ENCODE results near the gene OR52E2.
"Not testable (repeated sequence)": the region's sequence is repeated elsewhere in the genome, so short reads cannot be mapped to it uniquely, and the experiment has no call there.

OR52E2 gene

DNA sequence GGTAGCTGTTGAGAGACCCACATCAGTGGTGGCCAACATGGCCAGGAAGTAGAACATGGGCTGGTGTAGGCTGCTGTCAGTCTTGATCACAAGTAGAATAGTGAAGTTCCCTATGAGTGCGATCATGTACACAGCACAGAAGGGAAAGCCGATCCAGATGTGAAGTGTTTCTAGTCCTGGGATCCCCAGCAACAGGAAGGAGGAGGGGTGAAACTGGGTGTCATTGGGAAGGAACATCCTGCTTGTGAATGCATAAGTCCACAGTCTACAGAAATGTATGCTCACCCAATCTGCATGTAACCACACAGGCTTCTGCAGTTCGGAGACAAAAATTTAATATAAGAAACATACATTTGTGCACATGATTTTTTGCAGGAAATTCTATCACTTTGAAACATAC is at the start of gene OR52E2:
TSS of gene OR52E2 (minus strand) at position 237 of the 400 bp plus-strand sequence. CDS start at position 237, 0 bp downstream.
- DNase-seq (ENCODE audit: low read depth in 3 of 3, low spot score in 1 of 3): no peak

DNA sequence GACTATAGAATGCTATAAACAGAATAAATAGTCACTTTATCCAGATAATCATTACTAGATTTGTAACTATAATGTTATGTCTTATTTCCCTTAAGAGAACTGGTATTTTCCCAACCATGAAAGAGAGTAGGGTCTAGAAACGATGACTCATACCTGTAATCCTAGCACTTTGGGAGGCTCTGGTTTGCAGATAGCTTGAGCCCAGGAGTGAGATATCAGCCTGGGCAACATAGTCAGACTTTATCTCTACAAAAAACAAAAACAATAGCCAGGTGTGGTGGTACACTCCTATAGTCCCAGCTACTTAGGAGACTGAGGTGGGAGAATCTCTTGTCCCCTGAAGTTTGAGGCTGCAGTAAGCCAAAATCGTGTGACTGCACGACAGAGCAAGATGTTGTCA is 47.9 kb upstream of the OR52E2 start:
- no peak for DNase-seq (ENCODE audit: low read depth in 3 of 3, low spot score in 1 of 3)

DNA sequence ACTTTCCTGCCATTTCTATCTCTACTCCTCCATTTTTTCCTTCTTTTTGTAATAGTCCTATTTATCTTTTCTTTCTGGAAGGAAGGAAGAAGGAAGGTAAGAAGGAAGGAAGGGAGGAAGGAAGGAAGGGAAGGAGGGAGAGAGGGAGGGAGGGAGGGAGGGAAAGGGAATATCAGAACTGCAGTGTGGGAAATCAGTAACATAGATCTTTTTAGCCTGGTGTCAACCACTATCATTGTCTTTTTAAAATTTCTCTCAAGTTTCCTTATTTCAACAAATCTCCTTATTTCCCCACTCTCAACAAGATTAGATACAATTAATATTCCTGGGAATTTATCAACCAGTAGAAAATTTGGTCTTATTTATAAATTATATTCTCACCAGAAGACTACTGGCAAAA is 43.6 kb upstream of the OR52E2 start:
- DNase-seq (ENCODE audit: low read depth in 3 of 3, low spot score in 1 of 3): no peak

DNA sequence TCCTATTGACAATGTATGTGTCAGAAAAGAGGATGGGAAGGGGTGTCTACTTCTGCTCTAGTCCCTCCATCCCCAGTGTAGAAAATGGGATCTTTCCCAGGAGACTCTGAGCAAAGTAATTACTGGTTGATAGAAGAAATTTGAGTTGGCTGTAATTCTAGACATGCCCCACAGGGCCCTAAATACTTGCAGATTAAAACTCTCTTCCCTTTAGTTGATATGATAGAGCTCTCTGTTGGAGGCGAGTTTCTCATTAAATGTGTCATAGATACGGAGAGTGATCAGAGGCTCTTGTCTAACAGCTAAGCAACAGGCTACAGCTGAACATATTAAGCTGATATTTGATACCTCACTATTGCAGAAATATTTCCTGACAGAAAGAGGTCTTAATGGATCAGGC is 42.8 kb upstream of the OR52E2 start:
- no peak for DNase-seq (ENCODE audit: low read depth in 3 of 3, low spot score in 1 of 3)

DNA sequence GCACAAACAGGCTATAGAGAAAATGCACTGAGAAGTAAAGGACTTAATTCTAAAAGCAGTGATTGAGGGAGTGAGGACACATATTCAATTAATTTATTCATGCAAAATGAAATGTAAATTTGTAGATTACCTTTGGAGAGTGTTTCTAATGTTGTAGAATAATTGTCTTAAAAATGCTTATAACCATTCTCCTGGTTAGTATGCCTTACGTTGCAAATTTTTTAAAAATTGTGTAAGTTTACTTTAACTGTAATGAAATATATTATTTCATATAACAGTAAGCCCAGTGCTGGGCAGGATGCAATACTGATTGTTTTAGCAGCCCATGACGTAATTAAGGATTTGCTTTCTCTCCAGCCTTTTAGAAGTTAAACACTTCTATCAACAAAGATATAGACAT is 36.6 kb upstream of the OR52E2 start:
- DNase-seq (ENCODE audit: low read depth in 3 of 3, low spot score in 1 of 3): no peak

DNA sequence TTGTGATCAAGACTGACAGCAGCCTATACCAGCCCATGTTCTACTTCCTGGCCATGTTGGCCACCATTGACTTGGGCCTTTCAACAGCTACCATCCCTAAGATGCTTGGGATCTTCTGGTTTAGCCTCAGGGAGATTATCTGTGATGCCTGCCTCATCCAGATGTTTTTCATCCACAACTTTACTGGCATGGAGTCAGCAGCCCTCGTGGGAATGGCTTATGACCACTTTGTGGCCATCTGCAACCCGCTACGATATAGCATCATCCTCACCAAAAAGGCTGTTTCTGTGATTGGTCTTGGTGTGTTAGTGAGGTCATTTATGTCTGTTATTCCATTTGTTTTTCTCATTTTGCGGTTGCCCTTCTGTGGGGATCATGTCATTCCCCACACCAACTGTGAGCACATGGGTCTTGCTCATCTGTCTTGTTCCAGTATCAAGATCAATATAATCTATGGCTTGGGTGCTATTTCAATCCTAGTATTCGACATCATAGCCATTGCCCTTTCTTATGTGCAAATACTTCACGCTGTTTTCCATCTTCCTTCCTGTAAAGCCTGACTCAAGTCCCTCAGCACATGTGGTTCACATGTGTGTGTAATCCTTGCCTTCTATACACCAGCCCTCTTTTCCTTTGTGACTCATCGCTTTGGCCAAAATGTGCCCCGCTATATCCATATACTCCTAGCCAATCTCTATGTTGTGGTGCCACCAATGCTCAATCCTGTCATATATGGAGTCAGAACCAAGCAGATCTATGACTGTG is 33.6 kb upstream of the OR52E2 start:
- DNase-seq (ENCODE audit: low read depth in 3 of 3, low spot score in 1 of 3): no peak

DNA sequence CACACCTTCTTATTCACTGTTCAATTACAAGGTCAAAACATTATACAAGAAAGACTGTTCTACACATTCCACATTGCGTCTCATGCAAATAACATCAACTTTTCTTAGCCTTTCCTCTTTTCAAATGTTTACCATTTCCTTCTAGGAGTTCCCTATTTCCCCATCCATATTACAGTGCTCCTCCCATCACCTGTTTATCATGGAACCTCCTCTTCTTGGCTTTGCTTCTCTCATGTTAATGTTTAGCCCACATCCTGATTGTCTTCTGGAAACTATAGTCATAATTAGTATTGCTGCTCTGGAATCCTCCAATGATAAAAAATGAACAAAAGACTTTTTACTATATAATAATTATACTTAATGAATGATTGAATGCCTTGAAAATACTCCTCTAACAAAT is 31.2 kb upstream of the OR52E2 start:
- no peak for DNase-seq (ENCODE audit: low read depth in 3 of 3, low spot score in 1 of 3)

DNA sequence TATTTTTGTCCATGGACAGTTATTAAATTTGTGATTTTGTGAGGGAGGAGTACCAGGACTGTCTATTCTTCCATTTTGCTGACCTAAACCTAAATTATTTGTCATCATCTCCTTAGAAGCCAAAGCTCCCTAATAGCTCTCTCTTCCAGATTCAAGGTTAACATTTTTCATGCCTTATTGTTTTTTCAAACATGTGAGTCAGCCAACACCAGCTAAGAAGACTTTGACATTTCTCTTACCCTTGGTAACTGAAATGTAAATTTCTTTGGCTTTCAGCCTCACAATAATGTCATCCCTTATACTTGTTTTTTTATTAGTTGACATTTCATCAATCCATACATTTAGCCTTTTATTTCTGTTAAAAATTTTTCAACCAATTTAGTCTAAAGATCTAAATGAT is 29.1 kb upstream of the OR52E2 start:
- no peak for DNase-seq (ENCODE audit: low read depth in 3 of 3, low spot score in 1 of 3)

DNA sequence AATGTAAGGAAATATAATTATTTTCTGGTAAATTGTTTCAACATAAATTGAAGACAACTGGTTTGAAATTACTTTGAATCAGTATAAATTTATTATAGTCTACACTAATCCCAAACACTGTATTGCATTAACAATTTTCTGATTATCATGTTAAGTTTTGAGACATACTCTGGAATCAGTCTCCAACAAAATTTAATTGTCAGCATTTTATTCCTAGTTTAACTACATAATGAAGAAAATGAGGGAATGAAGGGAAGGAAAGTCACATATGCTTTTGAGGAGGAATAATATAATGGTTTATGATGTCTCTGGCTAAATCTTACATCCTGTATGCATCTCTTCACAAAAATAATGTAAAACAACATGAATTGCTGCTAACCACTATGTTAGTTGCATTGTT is 24.2 kb upstream of the OR52E2 start:
- DNase-seq (ENCODE audit: low read depth in 3 of 3, low spot score in 1 of 3): no peak

DNA sequence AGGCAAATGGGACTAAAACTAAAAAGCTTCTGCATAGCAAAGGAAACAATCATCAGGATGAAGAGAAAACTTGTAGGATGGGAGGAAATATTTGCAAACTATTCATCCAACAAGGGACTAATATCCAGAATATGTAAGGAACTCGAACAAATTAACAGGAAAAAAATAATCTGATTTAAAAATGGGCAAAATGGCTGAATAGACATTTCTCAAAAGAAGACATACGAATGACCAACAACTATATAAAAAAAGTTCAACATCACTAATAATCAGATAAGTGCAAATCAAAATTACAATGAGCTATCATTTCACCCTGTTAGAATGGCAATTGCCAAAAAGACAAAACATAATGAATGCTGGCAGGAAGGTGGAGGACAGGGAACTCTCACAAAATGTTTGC is 22.0 kb upstream of the OR52E2 start:
- no peak for DNase-seq (ENCODE audit: low read depth in 3 of 3, low spot score in 1 of 3)

DNA sequence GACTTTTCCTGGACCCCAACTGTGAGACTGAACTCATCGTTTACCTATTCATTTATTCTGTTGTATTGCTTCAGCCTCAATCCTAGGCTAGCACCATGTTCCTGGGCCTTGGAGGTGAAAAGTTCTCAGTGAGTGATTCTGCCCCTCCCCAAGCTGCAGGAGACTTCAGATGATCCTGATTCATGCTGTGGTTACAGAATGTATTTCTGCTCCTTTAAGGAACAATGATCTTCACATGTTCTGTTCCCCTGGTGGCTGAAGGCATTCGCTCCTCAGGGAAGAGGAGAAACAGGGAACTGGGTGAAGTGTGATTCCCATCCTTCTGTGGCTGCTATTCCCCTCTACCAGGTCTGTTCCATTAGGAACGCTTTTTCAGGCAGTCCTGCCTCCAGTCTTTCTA is 12.4 kb upstream of the OR52E2 start:
- no peak for DNase-seq (ENCODE audit: low read depth in 3 of 3, low spot score in 1 of 3)

DNA sequence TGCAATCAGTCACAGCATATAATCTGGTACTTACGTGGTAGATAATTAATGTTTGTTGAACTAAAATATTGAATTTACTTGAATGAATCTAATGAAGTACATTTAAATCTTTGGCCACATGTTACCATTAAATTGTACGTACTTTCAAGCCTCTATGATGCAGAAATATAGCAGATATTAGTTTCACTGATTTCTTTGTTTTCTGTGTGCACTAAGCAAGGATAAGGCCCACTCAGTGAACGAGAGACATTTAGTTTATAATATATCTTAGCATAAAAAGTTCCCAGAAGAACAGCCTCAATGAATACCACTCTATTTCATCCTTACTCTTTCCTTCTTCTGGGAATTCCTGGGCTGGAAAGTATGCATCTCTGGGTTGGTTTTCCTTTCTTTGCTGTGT is 9.8 kb upstream of the OR52E2 start, which contains the start of gene OR52E1:
TSS of gene OR52E1 (plus strand) at position 301 of the 400 bp plus-strand sequence.
- DNase-seq (ENCODE audit: low read depth in 3 of 3, low spot score in 1 of 3): no peak

DNA sequence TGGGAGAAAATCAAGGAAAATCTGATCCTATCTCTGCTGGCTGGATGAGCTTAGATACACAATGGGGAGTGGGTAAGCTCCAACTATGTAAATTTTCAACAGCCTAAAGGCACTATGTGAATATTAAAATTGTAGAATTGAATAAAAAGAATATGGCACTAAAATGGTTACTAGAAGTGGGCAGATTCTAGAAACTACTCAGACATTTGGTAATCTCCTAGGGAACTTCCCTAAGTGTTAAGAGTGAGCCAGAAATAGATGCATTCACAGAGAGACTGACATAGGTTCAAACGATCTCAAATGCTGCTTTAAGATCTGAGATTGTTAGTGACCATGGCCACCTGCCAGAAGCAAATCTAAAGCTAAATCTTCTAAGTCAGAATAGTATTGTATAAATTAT is 5.6 kb upstream of the OR52E2 start:
- DNase-seq (ENCODE audit: low read depth in 3 of 3, low spot score in 1 of 3): no peak

DNA sequence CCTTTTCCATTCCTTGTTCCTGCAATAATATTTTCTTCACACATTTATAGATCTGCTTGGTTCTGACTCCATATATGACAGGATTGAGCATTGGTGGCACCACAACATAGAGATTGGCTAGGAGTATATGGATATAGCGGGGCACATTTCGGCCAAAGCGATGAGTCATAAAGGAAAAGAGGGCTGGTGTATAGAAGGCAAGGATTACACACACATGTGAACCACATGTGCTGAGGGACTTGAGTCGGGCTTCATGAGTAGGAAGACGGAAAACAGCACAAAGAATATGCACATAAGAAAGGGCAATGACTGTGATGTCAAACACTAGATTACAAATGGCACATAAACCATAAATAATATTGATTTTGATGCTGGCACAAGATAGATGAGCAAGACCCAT is 748 bp downstream of the OR52E2 start:
- not testable (repeated sequence) for DNase-seq (ENCODE audit: low read depth in 3 of 3, low spot score in 1 of 3)

DNA sequence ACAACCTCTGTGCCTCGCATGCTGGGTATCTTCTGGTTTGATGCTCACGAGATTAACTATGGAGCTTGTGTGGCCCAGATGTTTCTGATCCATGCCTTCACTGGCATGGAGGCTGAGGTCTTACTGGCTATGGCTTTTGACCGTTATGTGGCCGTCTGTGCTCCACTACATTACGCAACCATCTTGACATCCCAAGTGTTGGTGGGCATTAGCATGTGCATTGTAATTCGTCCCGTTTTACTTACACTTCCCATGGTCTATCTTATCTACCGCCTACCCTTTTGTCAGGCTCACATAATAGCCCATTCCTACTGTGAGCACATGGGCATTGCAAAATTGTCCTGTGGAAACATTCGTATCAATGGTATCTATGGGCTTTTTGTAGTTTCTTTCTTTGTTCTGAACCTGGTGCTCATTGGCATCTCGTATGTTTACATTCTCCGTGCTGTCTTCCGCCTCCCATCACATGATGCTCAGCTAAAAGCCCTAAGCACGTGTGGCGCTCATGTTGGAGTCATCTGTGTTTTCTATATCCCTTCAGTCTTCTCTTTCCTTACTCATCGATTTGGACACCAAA is 12.6 kb downstream of the OR52E2 start:
- no peak for DNase-seq (ENCODE audit: low read depth in 3 of 3, low spot score in 1 of 3)

DNA sequence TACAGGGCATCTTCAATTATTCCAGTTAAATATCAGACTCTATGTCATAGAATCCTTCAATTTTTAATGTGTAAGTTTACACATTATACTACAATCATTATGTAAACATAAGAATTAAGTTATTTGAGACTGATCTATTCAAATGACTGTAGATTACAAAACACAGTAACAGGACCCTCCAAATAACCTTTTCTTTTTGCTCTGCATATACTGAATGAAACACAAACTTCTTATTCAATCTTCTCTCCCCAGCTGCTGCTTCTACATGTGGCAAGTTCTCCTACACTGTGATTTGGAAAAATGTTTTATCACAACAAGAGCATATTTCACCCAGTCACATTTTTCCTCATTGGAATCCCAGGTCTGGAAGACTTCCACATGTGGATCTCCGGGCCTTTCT is 13.2 kb downstream of the OR52E2 start, which contains the start of gene OR52J3:
TSS of gene OR52J3 (plus strand) at position 301 of the 400 bp plus-strand sequence. CDS start at position 301, 0 bp downstream.
- no peak for DNase-seq (ENCODE audit: low read depth in 3 of 3, low spot score in 1 of 3)

DNA sequence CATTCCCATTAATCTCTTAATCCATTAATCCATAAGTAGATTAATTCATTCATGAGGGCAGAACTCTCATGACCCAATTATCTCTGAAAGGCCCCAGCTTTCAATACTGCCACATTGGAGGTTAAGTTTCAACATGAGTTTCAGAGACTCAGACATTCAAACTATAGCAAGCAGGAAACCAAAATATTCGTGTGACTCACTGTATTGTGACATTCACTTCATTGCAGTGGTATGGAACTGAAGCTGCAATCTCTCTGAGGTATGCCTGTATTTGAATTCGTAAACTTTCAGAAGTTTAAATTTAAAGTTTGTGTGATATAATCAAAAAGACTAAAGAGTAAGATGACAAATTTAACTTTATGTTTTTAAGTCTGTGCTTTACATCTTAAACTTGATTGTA is 16.0 kb downstream of the OR52E2 start:
- no peak for DNase-seq (ENCODE audit: low read depth in 3 of 3, low spot score in 1 of 3)

DNA sequence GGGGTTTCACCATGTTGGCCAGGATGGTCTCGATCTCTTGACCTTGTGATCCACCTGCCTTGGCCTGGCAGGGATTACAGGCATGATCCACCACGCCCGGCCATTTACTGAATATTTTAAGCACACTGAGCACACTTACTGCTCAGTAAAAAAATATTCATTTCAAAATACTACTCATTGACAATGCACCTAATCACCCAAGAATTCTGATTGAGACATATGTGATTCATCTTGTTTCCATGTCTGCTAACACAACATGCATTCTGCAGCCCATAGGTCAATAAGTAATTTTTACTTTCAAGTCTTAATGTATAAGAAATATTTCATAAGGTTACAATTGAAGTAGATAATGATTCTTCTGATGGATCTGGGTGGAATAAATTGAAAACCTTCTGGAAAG is 17.3 kb downstream of the OR52E2 start:
- no peak for DNase-seq (ENCODE audit: low read depth in 3 of 3, low spot score in 1 of 3)

DNA sequence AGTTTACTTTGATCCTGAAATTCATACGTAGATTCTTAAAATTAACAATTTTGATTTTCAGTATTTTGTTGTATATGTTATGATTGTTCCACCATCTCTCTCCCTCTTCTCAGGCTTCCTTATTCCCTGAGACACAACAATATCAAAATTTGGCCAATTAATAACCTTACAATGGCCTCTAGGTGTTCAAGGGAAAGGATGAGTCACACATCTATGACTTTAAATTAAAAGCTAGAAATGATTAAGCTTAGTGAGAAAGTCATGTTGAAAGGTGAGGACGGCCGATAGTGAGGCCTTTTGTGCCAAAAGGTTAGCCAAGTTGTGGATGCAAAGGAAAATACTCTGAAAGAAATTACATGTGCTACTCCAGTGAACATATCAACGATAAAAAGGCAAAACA is 18.6 kb downstream of the OR52E2 start:
- DNase-seq (ENCODE audit: low read depth in 3 of 3, low spot score in 1 of 3): no peak

DNA sequence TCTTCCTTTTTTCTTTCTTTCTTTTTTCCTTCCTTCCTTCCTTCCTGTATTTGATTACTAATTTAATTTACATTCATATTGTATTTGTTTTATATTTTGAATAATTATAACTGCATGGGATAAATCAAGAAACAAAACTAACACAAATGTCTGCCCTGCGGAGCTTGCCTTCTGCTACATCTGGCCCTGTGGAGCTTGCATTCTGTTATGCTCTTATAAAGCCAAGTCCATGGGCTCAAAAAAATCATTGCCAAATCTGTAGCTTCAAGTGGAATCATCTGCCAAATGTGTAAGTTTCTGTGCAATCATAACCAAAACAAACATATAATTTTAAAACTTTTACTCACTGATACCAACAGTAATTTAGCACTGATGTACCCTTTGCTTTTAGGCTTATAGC is 21.1 kb downstream of the OR52E2 start:
- no peak for DNase-seq (ENCODE audit: low read depth in 3 of 3, low spot score in 1 of 3)

DNA sequence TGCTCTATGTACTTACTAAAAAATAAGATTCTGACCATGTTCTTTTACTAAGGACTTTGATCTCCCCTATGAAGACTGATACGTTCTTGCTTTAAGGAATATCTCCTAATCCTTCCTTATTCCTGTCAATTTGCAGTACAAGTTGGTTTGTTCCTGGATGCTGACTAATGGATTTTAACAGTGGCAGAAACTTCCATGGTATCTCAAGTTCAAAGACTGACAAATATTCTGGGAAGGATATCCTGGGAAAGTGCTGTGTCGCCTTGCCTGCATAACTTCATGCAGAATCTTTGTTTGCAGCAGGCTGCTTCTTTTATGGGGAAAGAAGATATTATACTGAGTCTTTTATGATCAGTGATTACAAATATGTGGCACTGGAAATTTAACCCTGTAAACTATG is 21.5 kb downstream of the OR52E2 start:
- DNase-seq (ENCODE audit: low read depth in 3 of 3, low spot score in 1 of 3): no peak

DNA sequence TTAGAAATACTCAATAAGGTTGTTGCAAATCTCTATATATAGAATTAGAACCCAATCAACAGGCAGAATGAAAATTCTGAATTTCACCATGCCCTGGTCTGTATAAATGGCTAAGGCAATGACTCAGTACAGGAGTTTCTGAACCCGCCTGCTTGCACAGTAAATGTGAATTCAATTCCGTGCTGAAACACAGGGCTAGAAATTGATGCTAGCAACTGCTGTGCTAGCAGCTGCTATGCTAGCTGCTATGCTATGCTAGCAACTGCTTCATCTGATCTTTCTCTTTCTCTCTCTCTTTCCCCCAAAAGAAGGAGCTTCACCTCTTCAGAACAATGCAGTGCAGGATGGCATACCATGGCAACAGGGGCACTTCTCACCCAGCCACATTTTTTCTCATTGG is 22.8 kb downstream of the OR52E2 start:
- DNase-seq (ENCODE audit: low read depth in 3 of 3, low spot score in 1 of 3): no peak

DNA sequence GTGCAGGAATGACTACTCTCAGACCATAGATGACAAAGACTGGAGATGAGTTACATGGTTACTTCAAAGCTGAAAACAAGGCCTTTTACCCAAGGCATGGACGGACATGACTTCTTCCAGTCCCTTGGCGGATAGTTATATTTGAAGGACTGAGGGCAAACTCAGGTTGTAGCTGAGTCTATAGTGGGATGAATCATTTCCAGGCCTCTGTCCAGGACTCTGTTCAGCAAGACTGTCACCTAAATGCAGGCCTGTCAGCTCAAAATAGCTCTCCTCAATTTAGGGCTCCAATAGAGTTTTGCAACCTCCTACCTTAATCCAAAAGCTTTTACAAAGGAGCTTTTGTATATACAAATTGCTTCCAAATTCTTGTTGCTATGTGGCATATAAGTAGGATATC is 37.4 kb downstream of the OR52E2 start:
- no peak for DNase-seq (ENCODE audit: low read depth in 3 of 3, low spot score in 1 of 3)
